HG02763 (cell line): ENCODE measurements around the gene ZNF74.

Source experiments
- ATAC-seq: cut with Tn5 transposase; IDR thresholded peaks from one replicate; pipeline ENCODE4 v1.9.1; 2021; ENCODE audit warnings: mild to moderate bottlenecking, moderate library complexity; ENCODE audit not compliant: unreplicated experiment

Gene ZNF74

DNA sequence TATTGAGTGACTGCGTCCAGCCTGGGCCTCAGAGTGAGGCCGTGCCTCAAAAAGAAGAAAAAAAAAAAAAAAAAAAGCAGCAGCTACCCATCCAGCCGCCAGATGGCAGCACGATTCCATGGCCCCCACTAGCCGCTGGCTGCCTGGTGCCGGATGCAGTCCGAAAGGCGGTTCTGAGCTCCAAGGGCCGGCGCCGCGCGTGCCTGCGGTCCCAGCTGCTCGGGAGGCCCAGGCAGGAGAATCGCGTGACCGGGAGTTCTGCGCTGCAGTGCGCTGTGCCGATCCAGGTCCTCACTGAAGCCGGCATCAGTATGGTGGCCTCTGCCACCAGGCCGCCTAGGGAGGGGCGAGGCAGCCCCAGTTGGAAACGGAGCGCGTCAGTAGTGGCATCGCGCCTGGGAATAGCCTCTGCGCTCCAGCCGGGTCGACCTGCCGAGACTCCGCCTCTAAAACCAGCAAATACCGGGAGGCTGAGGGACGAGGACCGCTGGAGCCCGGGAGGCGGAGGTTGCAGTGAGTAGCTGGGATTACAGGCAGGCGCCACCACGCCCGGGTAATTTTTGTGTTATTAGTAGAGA is 24.3 kb downstream of the ZNF74 start:
- no peak for ATAC-seq

DNA sequence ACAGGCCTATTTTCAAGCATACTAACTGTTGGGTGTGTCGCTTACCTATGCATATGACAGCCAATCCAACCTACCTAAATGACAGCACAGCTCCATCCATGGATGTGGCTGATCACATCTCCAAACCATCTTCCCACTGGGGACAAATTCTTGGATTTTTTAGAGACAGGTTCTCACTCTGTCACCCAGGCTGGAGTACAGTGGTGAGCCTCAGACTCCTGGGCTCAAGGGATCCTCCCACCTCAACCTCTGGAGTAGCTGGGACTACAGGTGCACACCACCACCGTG is 25.7 kb downstream of the ZNF74 start:
- no peak for ATAC-seq

DNA sequence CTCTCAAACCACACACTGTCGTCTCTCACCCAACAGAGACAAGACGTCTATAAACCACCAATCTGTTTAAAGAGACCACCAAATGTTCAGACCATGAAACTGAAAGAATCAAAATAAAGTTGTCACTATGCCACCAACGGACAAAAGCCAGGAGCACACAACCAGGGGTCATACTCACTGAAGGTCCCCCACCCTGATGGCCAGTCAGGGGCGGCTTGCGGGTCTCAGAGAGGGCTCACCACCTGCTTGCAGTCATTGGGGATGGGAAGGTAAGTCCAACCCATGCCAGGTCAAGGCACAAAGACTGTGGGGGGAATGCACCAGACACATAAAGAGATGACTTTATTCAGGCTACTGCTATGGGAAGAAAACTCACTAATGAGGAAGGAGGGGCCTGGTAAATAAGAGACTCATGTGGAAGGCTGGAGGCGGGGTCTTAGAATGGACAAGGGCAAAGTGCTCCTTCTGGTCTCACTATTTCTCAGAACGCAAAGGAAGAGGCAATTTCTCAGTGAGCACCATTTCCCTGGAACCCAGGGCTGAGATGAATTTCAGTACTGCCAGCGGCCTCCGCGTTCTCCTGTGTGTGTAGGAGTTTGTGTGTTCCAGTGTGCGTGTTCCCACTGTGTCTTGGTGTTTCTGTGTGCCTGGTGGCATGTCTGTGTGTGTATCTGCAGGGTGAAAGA is 26.3 kb downstream of the ZNF74 start:
- no peak for ATAC-seq

DNA sequence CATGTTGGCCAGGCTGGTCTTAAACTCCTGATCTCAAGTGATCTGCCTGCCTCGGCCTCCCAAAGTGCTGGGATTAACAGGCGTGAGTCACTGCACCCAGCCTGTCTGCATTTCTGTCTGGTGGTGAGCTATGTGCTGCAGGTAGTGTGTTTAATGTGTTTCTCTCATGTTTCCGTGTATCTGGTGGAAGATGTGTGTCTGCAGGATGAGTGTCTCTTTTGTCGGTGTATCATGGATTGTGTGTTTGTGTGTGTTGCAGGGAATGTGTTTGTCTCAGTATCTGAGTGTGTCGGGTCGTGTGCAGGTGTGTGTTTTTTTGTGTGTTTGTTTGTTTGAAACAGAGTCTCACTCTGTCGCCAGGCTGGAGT is 27.5 kb downstream of the ZNF74 start:
- no peak for ATAC-seq

DNA sequence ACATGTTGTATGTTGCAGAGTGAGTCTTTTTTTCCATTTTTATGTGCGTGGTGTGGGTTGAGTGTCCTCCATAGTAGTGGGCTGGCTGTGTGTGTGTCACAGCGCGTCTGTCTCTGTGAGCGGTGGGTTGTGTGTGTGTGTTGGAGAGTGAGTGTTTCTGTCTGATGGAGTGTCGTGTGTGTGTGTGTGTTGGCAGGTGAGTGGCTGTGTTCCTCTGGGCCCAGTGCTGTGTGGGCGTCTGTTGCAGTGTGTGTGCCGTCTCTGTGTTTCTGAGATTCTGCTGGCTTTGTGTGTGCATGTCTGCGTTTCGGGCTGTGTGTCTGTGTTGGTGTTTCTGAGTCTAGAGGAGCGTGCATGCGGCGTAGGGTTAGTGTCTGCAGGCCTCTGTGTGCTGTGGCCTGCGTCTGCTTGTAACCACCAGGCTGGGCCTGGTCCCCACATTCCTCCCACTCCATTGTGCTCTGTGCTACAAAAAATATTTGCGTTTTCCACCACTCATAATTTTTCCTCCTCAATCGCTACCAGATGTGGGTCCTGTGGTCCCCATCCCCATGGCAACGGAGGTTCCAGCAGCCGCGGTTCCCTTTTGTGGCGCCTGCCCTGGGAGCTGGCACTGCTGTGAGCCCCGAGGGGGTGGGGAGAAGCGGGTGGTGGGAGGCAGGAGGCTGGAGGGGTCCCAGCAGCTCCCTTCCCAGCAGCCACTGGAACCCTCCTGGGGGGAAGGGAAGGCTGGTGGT is 28.5 kb downstream of the ZNF74 start:
- ATAC-seq: no peak

DNA sequence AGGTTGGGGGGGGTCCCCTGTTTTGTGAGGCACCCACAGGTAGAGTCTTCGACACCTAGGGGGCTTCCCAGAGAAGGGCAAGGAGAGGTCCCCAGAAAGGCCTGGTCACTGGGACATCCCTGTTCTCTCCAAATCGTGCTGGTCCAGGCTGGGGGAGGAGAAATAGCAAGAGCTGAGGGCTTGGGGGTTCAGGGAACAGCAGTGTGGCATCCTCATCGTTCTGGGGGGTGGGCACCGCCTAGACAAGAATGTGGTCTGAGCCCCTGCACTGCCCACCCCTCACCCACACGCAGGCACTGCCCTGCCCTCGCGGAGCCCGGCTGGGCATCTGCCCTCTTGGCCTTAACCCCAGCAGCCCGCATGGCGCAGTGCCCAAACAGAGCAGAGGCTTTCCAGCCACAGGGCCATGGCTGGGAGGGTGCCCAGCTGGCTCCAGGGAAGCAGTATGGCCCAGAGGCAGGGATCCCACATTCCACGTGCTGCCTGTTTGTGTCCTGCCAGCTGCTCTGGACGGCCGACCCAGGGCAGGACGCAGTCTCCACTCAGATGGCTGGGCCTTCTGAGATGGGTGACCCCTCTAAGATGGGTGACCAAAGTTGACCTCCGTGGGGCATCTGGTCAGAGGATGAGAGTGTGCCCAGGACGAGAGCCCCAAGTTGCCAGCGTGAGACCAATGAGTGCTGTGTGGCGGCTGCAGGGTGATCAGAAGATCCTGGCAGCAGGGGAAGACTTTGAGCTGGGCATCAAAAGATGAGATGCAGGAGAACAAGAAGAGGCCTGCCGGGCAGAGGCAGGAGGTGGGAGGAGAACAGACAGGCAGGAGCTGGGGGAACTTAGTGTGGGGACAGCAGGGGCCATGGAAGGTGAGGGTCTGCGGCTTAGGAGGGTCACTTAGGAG is 29.3 kb downstream of the ZNF74 start:
- no peak for ATAC-seq

DNA sequence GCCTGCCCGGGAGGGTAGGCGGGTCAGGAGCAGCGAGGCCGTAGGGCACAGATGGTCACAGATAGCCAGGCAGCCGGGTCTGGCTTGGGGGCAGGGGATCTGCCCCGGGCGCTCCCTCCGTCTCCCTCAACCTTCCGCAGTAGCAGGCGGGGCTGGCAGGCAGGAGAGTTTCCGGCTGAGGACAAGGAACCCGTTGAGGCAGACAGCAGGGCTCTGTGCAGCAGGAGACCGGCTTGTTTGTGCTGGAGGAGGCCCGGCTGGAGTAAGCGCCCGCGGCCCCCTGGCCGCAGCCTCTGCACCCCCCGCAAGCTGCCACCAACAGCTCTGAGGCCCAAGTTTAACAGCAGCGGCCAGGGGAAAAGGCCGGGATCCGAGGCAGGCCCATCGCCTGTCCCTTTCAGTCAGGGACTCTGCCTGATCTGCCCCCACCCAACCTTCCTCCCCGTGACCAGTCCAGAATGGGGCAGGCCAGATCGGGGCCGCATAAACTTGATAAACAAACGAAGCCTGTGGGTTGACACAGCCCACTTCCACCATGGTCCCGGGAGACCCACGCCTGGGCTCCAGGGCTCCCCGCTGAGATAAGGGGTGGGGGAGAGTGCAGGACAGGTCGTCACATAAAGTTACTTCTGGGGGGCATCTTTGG is 30.1 kb downstream of the ZNF74 start:
- ATAC-seq: no peak

DNA sequence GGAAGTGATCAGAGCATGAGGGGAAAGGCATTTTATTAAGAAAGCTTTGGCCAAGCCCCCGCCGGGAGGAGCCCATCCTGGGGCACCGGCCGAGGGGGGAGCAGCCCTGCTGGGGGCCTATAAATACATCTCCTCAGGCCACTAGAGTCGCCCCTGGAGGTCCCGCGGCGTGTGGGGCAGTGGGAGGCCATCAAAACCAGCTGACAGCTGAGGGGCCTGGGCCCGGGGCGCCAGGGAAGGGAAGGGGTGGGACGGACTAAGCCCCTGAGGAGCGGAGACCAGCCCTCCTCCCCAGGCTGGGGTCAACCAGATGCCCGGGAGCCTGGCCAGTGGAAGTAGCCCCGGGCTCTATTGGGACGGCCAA is 30.6 kb downstream of the ZNF74 start:
- no peak for ATAC-seq

DNA sequence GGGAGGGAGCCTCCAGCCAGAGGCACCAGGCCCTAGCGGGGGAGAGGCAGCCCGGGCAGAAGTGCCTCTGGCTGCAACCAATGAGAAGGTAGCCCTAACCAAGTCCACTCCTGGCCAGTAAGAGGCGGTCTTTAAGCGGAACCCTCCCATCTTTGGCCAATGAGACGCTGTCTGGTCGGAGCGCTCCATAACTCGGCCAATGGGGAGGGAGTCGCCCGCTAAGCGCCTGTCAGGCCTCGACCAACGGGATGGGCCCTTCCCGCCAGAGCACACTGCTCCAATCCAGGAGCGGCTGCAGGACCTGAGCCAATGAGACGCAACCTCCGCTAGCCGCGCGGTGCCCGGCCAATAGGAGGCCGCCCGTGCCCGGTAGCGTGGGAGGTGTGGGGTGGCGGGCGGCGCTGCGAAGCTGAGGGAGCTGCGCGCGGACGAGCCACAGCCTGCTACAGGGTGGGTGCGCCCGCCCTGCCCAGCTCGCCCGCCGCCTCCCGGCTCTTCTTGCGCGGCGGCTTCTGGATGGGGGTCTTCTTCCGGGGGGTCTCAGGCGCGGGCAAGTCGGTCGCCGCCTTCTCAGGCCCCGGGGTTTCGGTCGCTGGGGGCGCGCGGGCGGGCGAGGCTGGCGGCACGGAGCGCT is 31.1 kb downstream of the ZNF74 start:
- ATAC-seq: no peak

DNA sequence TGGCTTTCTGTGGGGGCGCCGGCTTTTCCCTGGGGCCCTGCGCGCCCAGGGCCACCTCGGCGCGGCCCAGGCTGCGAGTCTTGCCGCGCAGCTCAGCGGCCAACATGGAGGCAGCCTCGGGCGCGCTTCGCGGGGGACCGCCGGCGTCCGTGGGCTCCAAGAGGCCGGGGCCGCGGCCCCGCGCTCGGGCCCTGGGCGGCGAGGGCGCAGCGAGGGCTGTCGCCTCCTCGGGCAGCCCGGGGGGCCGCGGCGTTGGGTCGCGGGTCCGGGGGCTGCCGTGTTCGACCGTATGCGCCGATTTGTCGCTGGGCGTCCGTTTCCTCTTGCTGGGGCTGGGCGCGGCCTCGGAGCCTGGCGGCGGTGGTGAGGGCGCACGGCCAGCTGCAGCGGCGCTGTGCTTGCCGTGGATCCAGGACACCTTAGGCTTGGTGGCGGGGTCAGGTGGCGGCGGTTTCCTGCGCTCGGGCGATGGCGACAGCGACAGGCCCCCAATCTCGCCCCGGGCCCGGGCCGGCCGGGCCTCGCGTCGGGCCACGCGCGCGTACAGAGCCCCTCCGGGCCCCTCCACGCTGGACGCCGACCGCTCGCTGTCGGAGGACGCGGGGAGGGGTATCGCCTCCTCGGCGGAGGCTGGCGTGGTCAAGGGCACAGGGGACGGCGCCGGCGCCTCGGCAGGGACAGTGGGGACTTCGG is 31.8 kb downstream of the ZNF74 start:
- no peak for ATAC-seq

DNA sequence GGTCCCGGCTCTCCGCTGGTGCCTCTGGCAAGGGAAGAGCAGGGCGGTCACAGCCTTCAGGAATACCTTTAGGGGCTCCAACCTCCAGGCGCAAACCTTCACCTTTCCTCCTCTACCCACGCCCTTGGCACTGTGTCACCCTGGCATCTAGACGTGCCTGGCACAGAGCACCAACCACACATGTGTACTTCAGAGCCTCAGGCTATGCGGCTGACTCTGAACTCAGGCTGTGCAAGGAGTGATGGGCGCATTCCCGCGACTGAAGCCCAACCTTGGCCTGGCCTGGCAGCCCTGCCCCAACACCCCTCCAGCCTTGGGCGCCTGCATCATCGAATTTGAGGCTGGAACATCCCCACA is 32.3 kb downstream of the ZNF74 start:
- no peak for ATAC-seq

DNA sequence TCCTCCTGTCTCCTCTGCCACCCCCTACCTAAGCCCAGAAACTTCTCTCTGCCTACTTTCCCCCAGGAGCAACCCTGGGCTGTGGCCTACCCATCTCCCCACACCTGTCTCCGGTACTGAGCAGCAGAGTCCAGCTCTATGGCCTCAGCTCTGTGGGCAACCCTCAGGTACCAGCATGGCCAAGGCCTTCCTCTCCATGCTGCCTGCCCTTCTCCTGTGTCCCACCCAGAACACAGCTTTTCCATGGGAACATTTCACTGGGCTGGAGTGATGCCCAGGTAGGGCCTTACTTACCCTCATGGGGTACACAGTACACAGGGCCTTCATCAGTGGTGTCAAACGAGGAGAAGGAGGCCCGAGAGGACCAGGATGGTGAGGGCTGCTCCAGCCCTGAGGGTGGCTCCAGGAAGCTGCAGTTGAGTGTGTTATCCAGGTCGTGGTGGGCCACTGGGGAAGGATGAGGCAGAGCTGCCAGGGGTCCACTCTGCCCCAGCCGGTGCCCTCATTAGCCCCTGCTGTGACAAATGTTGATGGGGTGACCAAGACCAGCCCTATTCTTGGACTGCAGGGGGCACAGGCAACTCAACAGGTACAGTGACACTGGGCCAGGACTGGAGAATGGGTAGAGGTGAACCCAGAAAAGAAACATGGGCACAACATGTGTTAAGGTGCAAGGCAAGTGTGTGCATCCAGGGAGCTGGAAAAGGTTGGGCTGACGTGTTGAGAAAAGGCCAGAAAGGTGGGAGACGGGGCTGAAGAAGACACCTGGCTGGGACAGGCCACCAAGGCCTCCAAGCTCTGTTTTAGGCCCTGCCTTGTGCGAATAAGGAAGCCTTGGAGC is 33.4 kb downstream of the ZNF74 start:
- no peak for ATAC-seq

DNA sequence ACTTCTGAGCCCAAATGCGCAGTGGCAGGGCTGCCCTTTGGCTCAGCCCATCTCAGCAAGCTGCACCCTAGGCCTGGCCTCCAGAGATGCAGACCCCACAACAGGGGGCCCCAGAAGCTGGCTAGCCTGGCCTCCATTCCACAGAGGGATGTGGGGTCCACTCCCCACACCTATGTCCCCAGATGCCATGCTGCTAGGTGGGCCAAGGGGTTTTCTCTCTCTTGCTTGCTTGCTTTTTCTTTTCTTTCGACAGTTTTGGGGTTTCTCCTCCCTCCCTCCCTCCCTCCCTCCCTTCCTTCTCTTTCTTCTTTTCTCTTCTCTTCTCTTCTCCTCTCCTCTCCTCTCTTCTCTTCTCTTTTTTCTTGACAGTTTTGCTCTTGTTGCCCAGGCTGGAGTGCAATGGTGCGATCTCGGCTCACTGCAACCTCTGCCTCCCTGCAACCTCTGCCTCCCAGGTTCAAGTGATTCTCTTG is 34.0 kb downstream of the ZNF74 start:
- no peak for ATAC-seq

DNA sequence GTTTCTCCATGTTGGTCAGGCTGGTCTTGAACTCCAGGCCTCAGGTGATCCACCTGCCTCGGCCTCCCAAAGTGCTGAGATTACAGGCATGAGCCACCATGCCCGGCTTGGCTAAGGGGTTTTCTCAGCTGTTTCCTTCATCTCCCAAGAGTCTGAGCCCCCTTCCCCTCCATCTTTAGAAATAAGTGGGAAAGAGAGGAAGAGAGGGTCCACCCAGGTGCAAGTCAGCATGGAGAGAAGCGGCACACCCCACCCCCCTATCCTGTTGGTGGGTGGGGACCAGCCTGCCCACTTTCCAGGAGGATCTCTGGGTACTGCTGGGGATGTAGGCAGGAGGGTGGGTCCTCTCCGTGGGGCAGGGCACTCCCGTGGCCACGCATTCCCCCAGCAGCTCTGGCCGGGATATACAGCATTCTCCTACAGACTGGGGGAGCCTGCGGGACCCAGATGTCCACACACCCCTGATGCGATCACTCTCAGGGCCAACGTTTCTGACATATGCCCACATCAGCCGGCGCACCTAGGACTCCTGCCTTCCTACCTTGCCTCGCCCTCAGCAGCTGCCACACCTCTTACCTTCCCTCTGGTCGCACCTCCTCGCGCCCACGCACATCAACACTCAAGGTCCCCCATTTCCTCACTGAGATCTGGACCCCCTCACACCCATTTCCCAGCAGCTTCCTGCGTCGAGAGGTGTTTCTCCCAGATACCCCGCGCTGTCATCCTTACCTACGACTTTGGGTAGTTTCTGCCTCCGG is 34.7 kb downstream of the ZNF74 start:
- no peak for ATAC-seq

DNA sequence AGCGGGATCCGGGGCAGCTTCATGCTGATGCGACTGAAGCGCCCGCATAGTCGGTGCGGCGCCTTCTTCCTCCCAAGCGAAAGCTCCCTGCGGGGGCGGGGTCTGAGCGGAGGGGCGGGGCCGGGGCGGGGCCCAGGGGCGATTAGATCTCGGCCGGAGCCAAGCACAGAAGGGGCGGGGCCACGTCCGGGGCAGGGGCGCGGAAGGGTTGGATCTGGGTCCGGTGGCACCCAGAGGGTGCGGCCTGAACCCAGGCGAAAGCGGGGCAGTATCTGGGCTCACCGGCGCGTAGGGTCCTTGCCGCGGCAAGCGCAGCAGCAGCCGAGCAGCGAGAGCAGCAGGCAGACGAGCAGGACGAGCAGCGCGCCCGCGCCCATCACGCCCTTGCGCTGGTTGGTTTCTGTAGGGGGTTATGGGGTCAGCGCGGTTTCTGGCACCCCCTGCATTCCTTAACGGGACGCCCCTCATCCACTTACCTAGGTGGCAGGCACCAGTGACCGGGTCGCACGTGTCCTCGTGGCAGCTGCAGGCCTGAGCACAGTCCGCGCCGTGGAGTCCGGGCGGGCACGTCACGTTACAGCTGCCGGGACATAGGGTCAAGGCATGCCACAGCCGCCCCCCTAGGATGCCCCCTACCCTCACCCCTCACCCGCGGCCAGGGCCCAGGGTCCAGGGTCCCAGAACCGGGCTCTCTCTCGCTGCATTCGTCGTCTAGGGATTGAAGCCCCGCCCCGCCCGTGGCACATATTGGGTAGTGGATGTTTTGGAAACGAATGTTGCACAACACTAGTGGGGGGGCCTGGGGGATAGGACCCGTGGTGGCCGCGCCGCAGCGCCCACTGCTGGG is 35.5 kb downstream of the ZNF74 start:
- peak; percentile 41 for ATAC-seq

DNA sequence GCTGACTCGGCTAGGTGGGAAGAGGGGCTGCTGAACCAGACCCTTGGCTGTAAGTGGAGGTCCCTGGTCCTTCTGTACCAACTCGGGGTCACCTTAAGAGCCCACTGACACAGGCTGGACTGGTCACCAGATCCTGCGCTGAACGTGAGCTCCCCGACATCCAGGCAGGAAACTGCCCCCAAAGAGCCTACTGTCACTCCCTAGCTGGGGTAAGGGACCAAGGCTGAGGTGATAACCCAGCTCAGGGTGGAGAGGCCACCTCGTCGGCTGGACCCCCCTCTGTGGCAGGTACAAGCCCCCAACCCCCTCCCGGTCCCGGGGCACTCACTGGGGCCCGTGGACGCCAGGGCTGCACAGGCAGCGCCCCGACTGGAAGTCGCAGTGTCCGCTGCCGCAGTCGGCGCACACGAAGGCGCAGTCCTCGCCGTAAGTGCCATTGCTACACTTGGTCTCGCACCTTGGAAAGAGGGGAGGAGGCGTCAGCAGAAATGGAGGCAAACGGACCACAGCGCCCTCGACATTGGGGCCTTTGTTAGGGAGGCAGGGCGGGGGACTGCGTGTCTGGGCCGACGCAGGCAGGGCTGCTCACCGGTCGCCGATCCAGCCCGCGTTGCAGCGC is 36.3 kb downstream of the ZNF74 start:
- ATAC-seq: no peak
